ENCODE results near the gene SPAG16. TPM values are rescaled to one million over a fixed set of nuclear protein-coding genes. Genes with fewer than 3 reads are reported as not detected.

Gene SPAG16
- total RNA-seq, 1 experiment from 2014 or later = 17.3 TPM

DNA sequence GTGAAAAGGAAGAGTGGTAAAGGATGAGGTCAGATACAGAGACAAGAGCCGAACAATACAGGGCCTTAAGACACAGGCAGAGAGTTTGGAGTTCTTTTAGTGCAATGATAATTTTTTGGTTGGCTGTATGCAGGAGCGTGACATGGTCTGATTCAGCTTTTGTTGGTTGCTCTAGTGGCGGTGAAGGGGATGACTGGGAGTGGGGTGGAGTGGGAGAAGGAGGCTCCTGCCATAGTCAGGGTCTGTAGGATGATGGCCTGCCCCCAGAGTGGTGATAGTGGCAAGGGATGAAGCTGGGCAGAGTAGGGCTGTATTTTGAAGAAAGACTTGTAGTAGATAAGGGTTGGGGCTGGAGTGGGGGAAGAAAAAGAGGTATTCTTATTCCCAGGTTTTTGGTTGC is 820.0 kb downstream of the SPAG16 start:
- no peak overlapping the region for H3K4me3 Mint-ChIP-seq
- H2AFZ ChIP-seq (ENCODE audit: low read length) = no peak overlapping the region
- TF ChIP-seq, protein P1, sequence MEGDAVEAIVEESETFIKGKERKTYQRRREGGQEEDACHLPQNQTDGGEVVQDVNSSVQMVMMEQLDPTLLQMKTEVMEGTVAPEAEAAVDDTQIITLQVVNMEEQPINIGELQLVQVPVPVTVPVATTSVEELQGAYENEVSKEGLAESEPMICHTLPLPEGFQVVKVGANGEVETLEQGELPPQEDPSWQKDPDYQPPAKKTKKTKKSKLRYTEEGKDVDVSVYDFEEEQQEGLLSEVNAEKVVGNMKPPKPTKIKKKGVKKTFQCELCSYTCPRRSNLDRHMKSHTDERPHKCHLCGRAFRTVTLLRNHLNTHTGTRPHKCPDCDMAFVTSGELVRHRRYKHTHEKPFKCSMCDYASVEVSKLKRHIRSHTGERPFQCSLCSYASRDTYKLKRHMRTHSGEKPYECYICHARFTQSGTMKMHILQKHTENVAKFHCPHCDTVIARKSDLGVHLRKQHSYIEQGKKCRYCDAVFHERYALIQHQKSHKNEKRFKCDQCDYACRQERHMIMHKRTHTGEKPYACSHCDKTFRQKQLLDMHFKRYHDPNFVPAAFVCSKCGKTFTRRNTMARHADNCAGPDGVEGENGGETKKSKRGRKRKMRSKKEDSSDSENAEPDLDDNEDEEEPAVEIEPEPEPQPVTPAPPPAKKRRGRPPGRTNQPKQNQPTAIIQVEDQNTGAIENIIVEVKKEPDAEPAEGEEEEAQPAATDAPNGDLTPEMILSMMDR (conservative IDR thresholded peaks at IDR 0.05) = no peak

More for the DNA sequence above, 820.0 kb downstream of the SPAG16 start:
- Mint-ChIP-seq H3K9me3 (no peaks in the 10 kb centered on the region), H3K27ac (no peak overlapping the region), H3K36me3 (ENCODE audit: insufficient read depth in 1 of 3, low read depth in 3 of 3) (no peaks in the 10 kb centered on the region), H3K27me3 (ENCODE audit: low read depth) (peaks cover 2% of the 10 kb centered on the region; the same call in 1 of the 2 replicates), H3K4me1 (peaks cover 20 to 25% of the 10 kb centered on the region in 2 experiments)
- Histone ChIP-seq H2BK5ac (ENCODE audit: insufficient read length, low read length) (no peak overlapping the region), H3K27me3 (ENCODE audit: insufficient read depth, low read length) (no peaks in the 10 kb centered on the region; the same call in 1 of the 2 replicates), H3K9ac (ENCODE audit: extremely low read depth, insufficient read length, low read length) (no peak overlapping the region), H3K56ac (ENCODE audit: insufficient read length, low read depth, low read length) (no peak overlapping the region), H4K20me1 (ENCODE audit: control insufficient read depth, insufficient read depth, insufficient read length) (no peaks in the 10 kb centered on the region), H2BK20ac (ENCODE audit: low read depth, low read length, poor library complexity, severe bottlenecking) (no peak overlapping the region), H4K5ac (ENCODE audit: insufficient read length, low read depth, low read length) (no peak overlapping the region), H3K23me2 (ENCODE audit: insufficient read length, low read depth, low read length, poor library complexity, severe bottlenecking) (no peaks in the 10 kb centered on the region), H2BK120ac (ENCODE audit: low read depth, low read length, poor library complexity, severe bottlenecking) (no peak overlapping the region), H4K8ac (replicated peaks; ENCODE audit: insufficient read length, low read depth, low read length) (no peak overlapping the region), H3K79me1 (ENCODE audit: insufficient read depth, low read depth, low read length, poor library complexity, severe bottlenecking) (no peaks in the 10 kb centered on the region), H3T11ph (ENCODE audit: low read length) (no peak overlapping the region), H2AK5ac (ENCODE audit: insufficient read length, low read length) (no peak overlapping the region), H3K4me2 (ENCODE audit: insufficient read depth, insufficient read length, low read length) (no peak overlapping the region), H3K27ac (ENCODE audit: insufficient read length, low read depth, low read length) (no peak overlapping the region), H3K9me3 (ENCODE audit: control insufficient read depth, low read depth, low read length) (no peaks in the 10 kb centered on the region), H4K91ac (ENCODE audit: insufficient read length, low read depth, low read length) (no peak overlapping the region), H2BK12ac (ENCODE audit: insufficient read length, low read depth, low read length) (no peak overlapping the region), H3K23ac (ENCODE audit: insufficient read length, low read depth, low read length) (no peak overlapping the region), H3K79me2 (ENCODE audit: insufficient read depth, low read length) (no peaks in the 10 kb centered on the region), H3K4ac (ENCODE audit: low read depth, low read length) (no peak overlapping the region), H2BK15ac (ENCODE audit: low read depth, low read length) (no peak overlapping the region), H3K18ac (ENCODE audit: insufficient read length, low read depth, low read length) (no peak overlapping the region), H3K4me1 (ENCODE audit: insufficient read depth, low read length) (no peaks in the 10 kb centered on the region; the same call in 1 of the 2 replicates), H3K14ac (ENCODE audit: insufficient read depth, low read length) (no peak overlapping the region)
- no peak for DNase-seq
- WGBS (ENCODE audit: extremely low coverage, insufficient read length, low lambda C conversion rate) = no CpG with 5 or more reads among the region's 3 CpGs

Data from H9 (cell line).